PC-9 (cell line): ENCODE results near the gene LCOR.

Experiments
- CTCF ChIP-seq: fragments of 200-600 bp; sonication (generic); conservative IDR thresholded peaks from 2 replicates; pipeline ENCODE4 v1.6.1; 2017; ENCODE audit warnings: mixed run types, antibody characterized with exemption, mild to moderate bottlenecking, moderate library complexity
- EZH2 ChIP-seq: fragments of 200-600 bp; sonication (generic); IDR thresholded peaks from 2 replicates; pipeline ENCODE4 v1.8.0; 2017; ENCODE audit warnings: antibody characterized with exemption, low read depth

- no peak for TF ChIP-seq CTCF
- no peak for TF ChIP-seq EZH2
Measured at GRCh38 chr10:97040248-97040584, 208.1 kb downstream of the LCOR start.
